Kidney (tissue), 14 donors: ENCODE measurements around the gene OR1F1. TPM values are rescaled to one million over a fixed set of nuclear protein-coding genes. Genes with fewer than 3 reads are reported as not detected.
A peak's percentile ranks its signal among the peaks of the same experiment; 100 is the strongest.

ENCODE experiments used
- DNase-seq, 5 donors: peaks; one replicate each; pipeline ENCODE4 v3.0.0-alpha.2; 2013 to 2020
- FAIRE-seq: peaks from 2 replicates; lab custom pipeline; 2012; peaks lifted over from hg19 to GRCh38; lab: Jason Lieb, UNC
- H3K27ac ChIP-seq, 2 donors: one replicate each; pipeline ENCODE4 v1.7.0; 2013; ENCODE audit warnings: low read depth in 2 of 2, low read length in 2 of 2, inconsistent platforms in 1 of 2
- H3K27me3 ChIP-seq: one replicate; pipeline ENCODE4 v1.7.1; 2013; ENCODE audit warnings: low read length, inconsistent platforms; ENCODE audit not compliant: control insufficient read depth, insufficient read depth
- H3K36me3 ChIP-seq, 3 donors: one replicate each; pipeline versions ENCODE4 v1.7.0 to v1.7.1; 2013; ENCODE audit warnings: low read length in 3 of 3, control low read depth in 1 of 3, inconsistent platforms in 1 of 3; ENCODE audit not compliant: insufficient read depth in 3 of 3, control insufficient read depth in 2 of 3
- H3K4me1 ChIP-seq, 3 donors: one replicate each; pipeline versions ENCODE4 v1.7.0 to v1.7.1; 2013; ENCODE audit warnings: low read length in 3 of 3, inconsistent platforms in 1 of 3, low read depth in 1 of 3; ENCODE audit not compliant: control insufficient read depth in 2 of 3, insufficient read depth in 2 of 3
- H3K4me3 ChIP-seq, 3 donors: one replicate each; pipeline versions ENCODE4 v1.7.0 to v1.8.1; 2013; ENCODE audit warnings: low read length in 3 of 3, control low read depth in 1 of 3, inconsistent platforms in 1 of 3
- H3K9ac ChIP-seq, 3 donors: one replicate each; pipeline versions ENCODE4 v1.7.0 to v1.7.1; 2013; ENCODE audit warnings: low read length in 3 of 3, control low read depth in 1 of 3, inconsistent platforms in 1 of 3
- H3K9me3 ChIP-seq, 3 donors: one replicate each; pipeline versions ENCODE4 v1.7.0 to v1.7.1; 2013; ENCODE audit warnings: low read length in 3 of 3, control low read depth in 1 of 3, inconsistent platforms in 1 of 3; ENCODE audit not compliant: control insufficient read depth in 2 of 3, insufficient read depth in 1 of 3
- CTCF ChIP-seq: IDR thresholded peaks from 3 replicates; pipeline ENCODE4 v1.5.1; 2012; ENCODE audit warnings: mild to moderate bottlenecking, moderate library complexity, borderline replicate concordance; ENCODE audit not compliant: insufficient read depth; ENCODE audit errors: extremely low read depth
- intact Hi-C: fragments of 100-400 bp; cut with DNase I; formaldehyde crosslinking; loops from one replicate; pipeline ENCODE4 v1.11.1; 2022
- polyA plus RNA-seq: library from polyadenylated mRNA; stranded (reverse); fragments of 350-450 nt; fragmentation: Illumina TruSeq; extraction: RNeasy Lipid Tissue Mini Kit (QIAGEN cat#74804); gene quantifications from one replicate; pipeline ENCODE4 v1.2.3, GENCODE V29; 2014; ENCODE audit warnings: low read depth, low replicate concordance; ENCODE audit not compliant: insufficient read depth
- total RNA-seq: library from RNA; stranded (reverse); fragmentation: NEBNext Ultra II Directional; extraction: Animal tissue kit (Norgen Biotek cat#: 25700); gene quantifications from one replicate; pipeline ENCODE4 v1.2.1, GENCODE V29; 2021
- donor health status: control.
- donor health status: control.
- donor health status: control.
- donor health status: control.
- donor health status: control.
- donor health status: DM: yes; HTN: yes; CAD: no.
- donor health status: Normal renal cell carcinoma (clear cell type).

Gene OR1F1
- total and polyA plus RNA-seq, 2 donors from 2014 or later: not detected

GRCh38 chr16:3183445-3184139 lies 4.4 kb upstream of the OR1F1 start:
- no peak overlapping the region for H3K27ac ChIP-seq
- DNase-seq (peak in 1 of 5 donors; percentile 14), FAIRE-seq (no peak)
- peaks cover 0 to 7% (median 0%) of the 10 kb centered on the region in 3 donors for H3K4me1 ChIP-seq
- intact Hi-C loops: no loop called here
- no peak for TF ChIP-seq CTCF
- H3K27me3 ChIP-seq: peaks cover 67% of the 10 kb centered on the region
- no peak overlapping the region for H3K4me3 ChIP-seq
- no peak overlapping the region for H3K9ac ChIP-seq
- no peaks in the 10 kb centered on the region for H3K36me3 ChIP-seq
- no peaks in the 10 kb centered on the region for H3K9me3 ChIP-seq

GRCh38 chr16:3186946-3187690 lies 886 bp upstream of the OR1F1 start:
- no peak overlapping the region for H3K9ac ChIP-seq
- DNase-seq: no peak
- intact Hi-C loops: no loop called here
- peaks cover 0 to 2% (median 0%) of the 10 kb centered on the region in 3 donors for H3K9me3 ChIP-seq
- no peak overlapping the region for H3K27ac ChIP-seq
- H3K27me3 ChIP-seq: peaks cover 67% of the 10 kb centered on the region
- H3K4me3 ChIP-seq: no peak overlapping the region
- no peak for TF ChIP-seq CTCF
- H3K4me1 ChIP-seq: peaks cover 0 to 12% (median 0%) of the 10 kb centered on the region in 3 donors
- no peaks in the 10 kb centered on the region for H3K36me3 ChIP-seq
- FAIRE-seq: no peak

GRCh38 chr16:3188675-3188924 lies 596 bp downstream of the OR1F1 start:
- FAIRE-seq (no peak), DNase-seq (no peak)
- Histone ChIP-seq H3K27me3 (peaks cover 68% of the 10 kb centered on the region), H3K27ac (no peak overlapping the region), H3K4me1 (peaks cover 0 to 6% (median 0%) of the 10 kb centered on the region in 3 donors), H3K9me3 (peaks cover 0 to 2% (median 0%) of the 10 kb centered on the region in 3 donors), H3K36me3 (no peaks in the 10 kb centered on the region), H3K9ac (no peak overlapping the region), H3K4me3 (no peak overlapping the region)
- no peak for TF ChIP-seq CTCF
- intact Hi-C loops: no loop called here
